Effector memory CD4-positive, alpha-beta T cell (primary cell): Measurements from ENCODE around the gene AHRR.
"Not testable (repeated sequence)": the region's sequence is repeated elsewhere in the genome, so short reads cannot be mapped to it uniquely, and the experiment has no call there.

ENCODE experiments used
- DNase-seq, 3 donors: peaks; one replicate each; pipeline ENCODE4 v3.0.0-alpha.2; 2020
- H3K27ac ChIP-seq: 2 replicates; pipeline ENCODE4 v1.7.0; 2013; ENCODE audit warnings: mild to moderate bottlenecking, low read length, moderate library complexity; ENCODE audit not compliant: insufficient read depth, poor library complexity, severe bottlenecking
- H3K27me3 ChIP-seq: replicated peaks from 2 replicates; pipeline ENCODE4 v1.7.0; 2013; ENCODE audit warnings: mild to moderate bottlenecking, low read length; ENCODE audit not compliant: insufficient read depth, control insufficient read depth, poor library complexity, severe bottlenecking
- H3K36me3 ChIP-seq: 2 replicates; pipeline ENCODE4 v1.7.0; 2013; ENCODE audit warnings: mild to moderate bottlenecking, low read length, moderate library complexity; ENCODE audit not compliant: control insufficient read depth, insufficient read depth
- H3K4me1 ChIP-seq: 2 replicates; pipeline ENCODE4 v1.7.0; 2013; ENCODE audit warnings: low read length, mild to moderate bottlenecking; ENCODE audit not compliant: control insufficient read depth, insufficient read depth, poor library complexity, severe bottlenecking
- H3K4me3 ChIP-seq: 2 replicates; pipeline ENCODE4 v1.7.0; 2013; ENCODE audit warnings: low read length, low read depth, mild to moderate bottlenecking; ENCODE audit not compliant: insufficient read depth, poor library complexity, severe bottlenecking
- H3K9me3 ChIP-seq: 2 replicates; pipeline ENCODE4 v1.7.0; 2013; ENCODE audit warnings: mild to moderate bottlenecking, low read length, moderate library complexity; ENCODE audit not compliant: control insufficient read depth

AHRR gene

DNA sequence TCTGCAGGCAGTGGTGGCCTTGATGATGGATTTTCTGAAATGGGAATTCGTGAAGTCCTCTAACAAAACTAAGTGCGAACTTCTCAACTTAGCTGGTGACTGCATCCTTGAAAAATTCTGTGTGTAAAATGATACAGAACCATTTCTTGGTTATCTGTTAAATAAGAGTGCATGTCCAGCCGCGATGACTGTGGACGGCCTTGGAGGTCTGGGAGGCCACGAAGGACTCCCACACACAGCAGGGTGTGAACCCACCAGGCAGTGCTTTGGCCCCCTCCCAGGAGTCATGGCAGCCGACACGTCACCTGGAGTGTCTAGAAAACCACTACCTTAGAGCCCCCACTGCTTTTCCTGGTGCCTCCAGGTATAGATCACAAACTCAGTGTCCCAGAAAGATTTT, 17.8 kb upstream of the AHRR start:
- not testable (repeated sequence) for H3K27ac ChIP-seq, H3K4me3 ChIP-seq, DNase-seq, H3K4me1 ChIP-seq, H3K9me3 ChIP-seq, H3K27me3 ChIP-seq
- H3K36me3 ChIP-seq = peaks cover 28% of the 10 kb centered on the region

DNA sequence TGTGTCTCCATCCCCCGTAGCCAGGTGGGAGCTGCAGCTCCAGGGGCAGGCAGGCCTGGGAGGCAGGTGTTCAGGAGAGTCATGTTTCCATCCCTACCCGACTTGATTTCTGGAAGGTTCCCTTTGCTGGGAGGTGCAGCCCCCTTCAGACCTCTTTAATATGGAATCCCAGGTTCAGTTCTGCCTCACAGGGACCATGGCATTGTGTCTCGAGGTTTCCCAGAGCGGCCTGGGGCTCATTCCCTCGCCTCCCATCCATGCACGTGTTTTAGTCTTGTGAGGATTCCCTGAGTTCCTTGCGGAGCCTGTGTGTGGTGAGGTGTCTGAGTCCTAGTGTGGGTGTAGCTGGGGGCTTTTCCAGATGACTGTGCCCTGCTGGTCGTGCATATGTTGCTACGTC, 16.5 kb upstream of the AHRR start:
- Histone ChIP-seq H3K4me3 (no peak overlapping the region), H3K27me3 (no peaks in the 10 kb centered on the region), H3K36me3 (peaks cover 37% of the 10 kb centered on the region), H3K4me1 (no peaks in the 10 kb centered on the region), H3K27ac (no peak overlapping the region), H3K9me3 (no peaks in the 10 kb centered on the region)
- DNase-seq = no peak

DNA sequence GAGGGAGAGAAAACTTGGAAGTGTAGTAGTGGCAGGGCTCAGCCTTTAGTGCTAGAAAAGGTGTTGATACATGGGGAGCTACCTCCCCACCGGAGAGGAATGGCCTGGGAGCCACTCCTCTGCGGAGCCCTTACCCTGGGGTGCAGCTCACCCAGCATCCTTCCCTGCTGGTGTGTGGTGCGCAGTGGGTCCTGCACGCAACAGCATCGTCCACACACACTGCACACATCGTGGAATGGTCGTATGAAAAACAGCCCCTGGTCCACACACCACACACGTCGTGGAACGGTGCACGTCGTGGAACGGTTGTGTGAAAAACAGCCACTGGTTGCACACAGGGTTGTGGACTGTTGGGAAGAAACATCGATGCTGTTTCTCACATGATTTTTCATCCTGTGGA, 16.1 kb upstream of the AHRR start:
- no peaks in the 10 kb centered on the region for H3K4me1 ChIP-seq
- no peaks in the 10 kb centered on the region for H3K27me3 ChIP-seq
- peaks cover 41% of the 10 kb centered on the region for H3K36me3 ChIP-seq

DNA sequence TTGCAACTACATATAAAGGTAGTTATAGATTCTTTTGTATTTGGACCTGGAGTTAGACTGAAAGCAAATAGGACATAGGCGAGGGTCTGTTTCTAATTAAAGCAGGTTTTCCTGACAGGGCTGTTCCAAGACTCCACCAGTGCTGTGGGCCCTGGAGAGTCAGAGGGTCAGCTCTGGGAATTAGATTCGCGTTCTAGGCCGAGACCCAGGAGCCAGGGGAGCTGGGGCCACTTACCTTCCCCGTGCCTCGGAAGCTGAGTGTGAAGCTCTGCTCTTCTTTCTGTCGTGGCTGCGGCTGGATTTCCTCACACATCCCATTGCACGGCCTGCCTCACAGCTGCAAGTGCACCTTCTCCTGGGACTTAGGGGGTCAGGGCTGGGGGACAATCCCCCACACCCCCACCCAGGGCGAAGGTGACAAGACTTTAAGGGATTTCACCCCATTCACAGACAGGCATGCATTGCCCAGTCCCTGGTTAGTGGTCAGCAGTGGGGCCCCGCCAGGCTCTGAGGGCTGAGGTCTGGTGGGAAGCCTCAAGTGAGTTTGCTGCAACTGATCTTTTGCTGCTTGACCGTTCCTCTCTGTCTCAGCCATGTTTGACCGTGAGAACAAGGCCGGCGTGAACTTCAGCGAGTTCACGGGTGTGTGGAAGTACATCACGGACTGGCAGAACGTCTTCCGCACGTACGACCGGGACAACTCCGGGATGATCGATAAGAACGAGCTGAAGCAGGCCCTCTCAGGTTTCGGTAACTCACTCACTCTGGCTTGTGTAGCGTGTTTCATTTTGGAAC, 15.3 kb upstream of the AHRR start:
- Histone ChIP-seq H3K4me3 (no peak overlapping the region), H3K4me1 (no peaks in the 10 kb centered on the region), H3K27ac (no peak overlapping the region), H3K27me3 (no peaks in the 10 kb centered on the region), H3K9me3 (no peaks in the 10 kb centered on the region), H3K36me3 (peaks cover 41% of the 10 kb centered on the region)
- no peak for DNase-seq

More for the DNA sequence above, 16.1 kb upstream of the AHRR start:
- no peak overlapping the region for H3K4me3 ChIP-seq
- no peak overlapping the region for H3K27ac ChIP-seq
- H3K9me3 ChIP-seq = no peaks in the 10 kb centered on the region
- no peak for DNase-seq

- peaks cover 48% of the 10 kb centered on the region for H3K36me3 ChIP-seq
- no peaks in the 10 kb centered on the region for H3K9me3 ChIP-seq
- H3K27me3 ChIP-seq = no peaks in the 10 kb centered on the region
- no peak overlapping the region for H3K4me3 ChIP-seq
- H3K4me1 ChIP-seq = no peaks in the 10 kb centered on the region
- no peak overlapping the region for H3K27ac ChIP-seq
- DNase-seq = no peak
Observed at GRCh38 chr5:307306-307705, 14.2 kb upstream of the AHRR start.

DNA sequence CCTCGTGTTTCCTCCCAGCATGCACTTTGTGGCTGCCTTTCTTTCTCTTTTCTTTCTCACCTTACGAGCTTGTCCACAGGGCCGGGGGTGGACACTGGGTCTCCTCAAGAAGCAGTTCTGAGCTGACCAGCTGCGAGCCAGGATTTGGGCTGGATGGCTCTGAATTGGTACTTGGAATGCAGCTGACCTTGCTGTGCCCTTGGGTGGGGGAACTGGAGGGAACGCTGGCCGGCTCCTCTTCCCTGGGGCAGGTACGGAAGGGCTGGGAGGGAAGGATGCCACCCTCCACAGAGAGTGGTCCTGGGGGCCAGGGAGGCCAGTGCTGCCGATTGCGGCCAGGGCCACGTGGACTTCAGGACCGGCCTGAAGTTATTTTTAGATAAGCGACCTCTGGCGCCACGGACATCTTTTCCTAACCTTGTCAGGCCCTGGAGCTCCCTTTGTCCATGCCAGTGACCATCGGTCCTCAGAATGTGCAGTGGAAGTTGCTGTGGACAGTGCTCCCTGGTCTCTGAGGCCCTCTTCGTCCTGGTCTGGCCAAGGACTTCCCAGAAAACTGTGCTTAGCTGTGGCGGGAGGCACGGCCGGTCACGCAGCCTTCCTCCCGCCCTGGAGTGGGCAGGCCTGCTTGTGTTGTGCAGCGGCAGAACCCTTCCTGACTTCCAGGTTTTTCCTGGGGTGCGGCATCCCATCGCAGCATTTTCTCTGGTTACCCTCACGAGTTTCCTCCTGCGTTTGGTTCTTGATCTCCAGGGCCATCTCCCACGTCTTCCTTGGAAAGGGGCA, 13.5 kb upstream of the AHRR start:
- H3K9me3 ChIP-seq = no peaks in the 10 kb centered on the region
- no peaks in the 10 kb centered on the region for H3K4me1 ChIP-seq
- DNase-seq = no peak
- H3K27ac ChIP-seq = no peak overlapping the region
- peaks cover 55% of the 10 kb centered on the region for H3K36me3 ChIP-seq
- H3K27me3 ChIP-seq = no peaks in the 10 kb centered on the region
- H3K4me3 ChIP-seq = no peak overlapping the region

GRCh38 chr5:308672-309271, 12.7 kb upstream of the AHRR start:
- H3K4me3 ChIP-seq = no peak overlapping the region
- no peak for DNase-seq
- H3K27me3 ChIP-seq = no peaks in the 10 kb centered on the region
- no peak overlapping the region for H3K27ac ChIP-seq
- H3K36me3 ChIP-seq = peaks cover 55% of the 10 kb centered on the region
- H3K9me3 ChIP-seq = no peaks in the 10 kb centered on the region
- H3K4me1 ChIP-seq = no peaks in the 10 kb centered on the region

DNA sequence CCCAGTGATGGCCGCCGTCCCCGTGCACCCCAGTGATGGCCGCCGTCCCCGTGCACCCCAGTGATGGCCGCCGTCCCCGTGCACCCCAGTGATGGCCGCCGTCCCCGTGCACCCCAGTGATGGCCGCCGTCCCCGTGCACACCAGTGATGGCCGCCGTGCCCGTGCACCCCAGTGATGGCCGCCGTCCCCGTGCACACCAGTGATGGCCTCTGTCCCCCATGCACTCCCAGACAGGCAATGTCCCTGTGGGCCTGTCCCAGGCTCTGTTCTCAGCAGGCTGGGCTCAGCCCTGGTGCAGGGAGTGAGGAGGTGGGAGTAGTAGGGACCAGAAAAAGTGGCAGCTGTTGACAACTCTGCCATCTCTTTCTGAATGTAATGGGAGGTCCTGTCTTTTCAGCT, 11.7 kb upstream of the AHRR start:
- H3K36me3 ChIP-seq = peaks cover 62% of the 10 kb centered on the region
- not testable (repeated sequence) for H3K27ac ChIP-seq, DNase-seq, H3K9me3 ChIP-seq, H3K27me3 ChIP-seq, H3K4me3 ChIP-seq, H3K4me1 ChIP-seq

DNA sequence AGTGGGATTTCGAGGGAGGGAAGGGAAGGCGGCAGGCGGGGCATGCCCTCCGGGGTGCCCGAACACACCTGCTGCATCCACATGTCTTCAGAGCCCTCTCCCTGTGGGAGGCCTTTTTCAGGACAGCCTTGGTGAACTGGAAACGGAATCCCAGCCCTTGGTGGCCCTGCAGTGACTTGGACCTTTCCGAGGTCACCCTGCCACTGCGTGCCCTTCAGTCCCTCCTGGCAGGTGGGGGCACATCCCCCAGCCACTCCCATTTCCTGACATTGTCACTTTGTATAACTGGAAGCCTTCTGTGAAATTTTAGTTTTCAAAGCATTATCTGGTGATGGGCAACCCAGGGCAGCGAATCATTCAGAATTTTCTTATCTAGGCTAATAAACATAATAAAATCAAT, 11.0 kb upstream of the AHRR start:
- Histone ChIP-seq H3K4me1 (no peaks in the 10 kb centered on the region), H3K27ac (no peak overlapping the region), H3K27me3 (no peaks in the 10 kb centered on the region), H3K36me3 (peaks cover 62% of the 10 kb centered on the region), H3K9me3 (no peaks in the 10 kb centered on the region), H3K4me3 (no peak overlapping the region)
- DNase-seq = no peak

DNA sequence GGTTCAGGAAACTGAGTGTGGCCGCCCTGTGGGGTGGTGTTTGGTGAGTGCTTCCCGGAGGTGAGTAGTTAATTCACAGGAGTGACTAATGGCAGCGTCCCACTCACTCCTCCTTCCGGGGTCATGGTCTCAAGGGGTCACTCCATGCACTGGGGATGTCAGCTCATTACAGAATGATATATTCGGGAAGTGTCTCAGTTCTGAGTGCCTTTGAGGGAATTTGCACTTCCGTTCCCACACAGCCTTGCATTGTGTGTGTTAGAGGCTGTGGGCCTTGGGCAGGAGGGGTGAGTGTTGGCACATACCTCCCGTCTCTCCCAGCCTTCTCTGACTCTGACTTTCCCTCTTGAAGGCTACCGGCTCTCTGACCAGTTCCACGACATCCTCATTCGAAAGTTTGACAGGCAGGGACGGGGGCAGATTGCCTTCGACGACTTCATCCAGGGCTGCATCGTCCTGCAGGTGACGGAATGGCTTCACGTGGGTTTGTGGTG, 10.5 kb upstream of the AHRR start:
- H3K9me3 ChIP-seq = no peaks in the 10 kb centered on the region
- peaks cover 62% of the 10 kb centered on the region for H3K36me3 ChIP-seq
- no peaks in the 10 kb centered on the region for H3K27me3 ChIP-seq
- DNase-seq = no peak
- no peaks in the 10 kb centered on the region for H3K4me1 ChIP-seq
- no peak overlapping the region for H3K27ac ChIP-seq
- H3K4me3 ChIP-seq = no peak overlapping the region
